Measurements from ENCODE around the gene SPDYE4.

SPDYE4 gene

DNA sequence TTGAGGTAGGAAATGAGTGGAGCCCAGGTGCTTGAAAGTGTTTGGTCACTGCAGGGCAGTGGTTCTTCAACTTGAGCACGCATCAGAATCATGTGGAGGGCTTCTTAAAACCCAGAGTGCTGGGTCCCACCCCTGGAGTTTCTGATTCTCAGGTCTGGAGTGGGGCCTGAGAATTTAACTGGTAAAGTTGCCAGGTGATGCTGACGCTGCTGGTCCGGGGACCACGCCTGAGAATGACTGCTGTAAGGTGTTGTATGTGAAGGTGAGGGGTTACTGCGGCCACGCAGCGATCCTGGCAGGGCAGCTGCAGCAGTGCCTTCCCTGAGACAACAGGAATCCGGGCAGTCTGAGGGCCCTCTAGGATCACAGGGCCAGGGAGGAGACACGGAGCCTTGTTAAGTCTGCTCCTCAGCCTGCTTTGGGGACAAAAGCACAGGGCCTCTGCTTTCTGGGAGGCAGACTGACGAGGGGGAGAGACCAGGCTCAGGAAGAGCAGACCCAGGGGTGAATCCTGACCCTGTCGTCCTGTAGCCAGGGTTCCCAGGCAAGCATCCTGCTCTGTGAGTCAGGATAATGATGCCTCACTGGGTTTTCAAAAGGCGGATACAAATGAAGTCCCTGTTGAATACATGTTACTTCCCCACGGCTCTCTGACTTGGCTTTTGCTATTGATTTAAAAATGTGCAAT, 30.0 kb downstream of the SPDYE4 start:
- TF ChIP-seq, protein P1, sequence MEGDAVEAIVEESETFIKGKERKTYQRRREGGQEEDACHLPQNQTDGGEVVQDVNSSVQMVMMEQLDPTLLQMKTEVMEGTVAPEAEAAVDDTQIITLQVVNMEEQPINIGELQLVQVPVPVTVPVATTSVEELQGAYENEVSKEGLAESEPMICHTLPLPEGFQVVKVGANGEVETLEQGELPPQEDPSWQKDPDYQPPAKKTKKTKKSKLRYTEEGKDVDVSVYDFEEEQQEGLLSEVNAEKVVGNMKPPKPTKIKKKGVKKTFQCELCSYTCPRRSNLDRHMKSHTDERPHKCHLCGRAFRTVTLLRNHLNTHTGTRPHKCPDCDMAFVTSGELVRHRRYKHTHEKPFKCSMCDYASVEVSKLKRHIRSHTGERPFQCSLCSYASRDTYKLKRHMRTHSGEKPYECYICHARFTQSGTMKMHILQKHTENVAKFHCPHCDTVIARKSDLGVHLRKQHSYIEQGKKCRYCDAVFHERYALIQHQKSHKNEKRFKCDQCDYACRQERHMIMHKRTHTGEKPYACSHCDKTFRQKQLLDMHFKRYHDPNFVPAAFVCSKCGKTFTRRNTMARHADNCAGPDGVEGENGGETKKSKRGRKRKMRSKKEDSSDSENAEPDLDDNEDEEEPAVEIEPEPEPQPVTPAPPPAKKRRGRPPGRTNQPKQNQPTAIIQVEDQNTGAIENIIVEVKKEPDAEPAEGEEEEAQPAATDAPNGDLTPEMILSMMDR (IDR thresholded peaks at IDR 0.05; ENCODE audit: low read length), result no peak
- TF ChIP-seq EZH2 (IDR thresholded peaks at IDR 0.05; ENCODE audit: borderline replicate concordance, low read length), result no peak
- H3K4me2 ChIP-seq (ENCODE audit: low read length), result no peak overlapping the region
- H3F3A ChIP-seq (ENCODE audit: insufficient read depth, low read length), result no peaks in the 10 kb centered on the region
- H3K9me3 ChIP-seq (ENCODE audit: low read length), result no peaks in the 10 kb centered on the region
- H3K27me3 ChIP-seq (ENCODE audit: insufficient read depth, low read length), result no peaks in the 10 kb centered on the region
- H3K9me2 ChIP-seq (ENCODE audit: low read depth, low read length), result no peaks in the 10 kb centered on the region
- H3K9ac ChIP-seq (ENCODE audit: low read length), result no peak overlapping the region
- H3K4me1 ChIP-seq (ENCODE audit: insufficient read depth, low read length, severe bottlenecking), result no peaks in the 10 kb centered on the region
- H3K4me3 ChIP-seq (ENCODE audit: low read depth, low read length, poor library complexity, severe bottlenecking), result no peak overlapping the region
- H3K79me2 ChIP-seq (ENCODE audit: insufficient read depth, low read length), result no peaks in the 10 kb centered on the region
- H4K20me1 ChIP-seq (ENCODE audit: insufficient read depth, low read length), result no peaks in the 10 kb centered on the region
- no peak overlapping the region for H2AFZ ChIP-seq (ENCODE audit: low read length)
- no peak overlapping the region for H3K27ac ChIP-seq (ENCODE audit: low read depth, low read length, poor library complexity, severe bottlenecking)
- H3K36me3 ChIP-seq (ENCODE audit: insufficient read depth, low read length), result no peaks in the 10 kb centered on the region

DNA sequence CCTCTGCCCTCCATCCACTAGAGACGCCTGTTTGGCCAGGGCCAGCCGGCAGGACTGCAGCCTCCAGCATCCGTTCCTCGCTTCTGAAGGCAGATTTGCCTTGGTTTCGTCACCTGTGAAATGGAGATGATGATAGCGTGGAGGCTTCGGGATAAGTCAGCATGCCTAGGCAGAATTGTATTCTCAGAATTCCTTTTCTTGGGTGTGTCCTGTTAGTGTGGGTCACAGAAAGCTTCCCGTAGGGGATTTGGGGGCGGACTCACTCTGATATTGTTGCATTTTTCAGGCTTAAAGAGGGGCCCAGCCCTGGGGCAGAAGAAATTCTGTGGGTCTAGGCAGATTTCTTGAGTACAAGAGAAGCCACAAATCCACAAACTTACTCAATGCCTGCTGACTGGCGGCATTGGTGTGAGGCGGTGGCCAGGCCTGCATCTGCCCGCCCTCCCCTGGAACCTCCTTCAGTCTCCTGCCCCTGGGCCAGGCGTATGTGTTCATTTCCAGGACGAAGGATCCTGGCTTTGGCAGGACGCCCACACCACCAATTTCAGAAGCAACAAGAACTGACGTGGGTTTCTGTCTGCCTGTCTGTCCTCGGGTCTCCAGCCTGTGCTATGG, 31.3 kb downstream of the SPDYE4 start:
- no peaks in the 10 kb centered on the region for H3K79me2 ChIP-seq (ENCODE audit: insufficient read depth, low read length)
- H3K27ac ChIP-seq (ENCODE audit: low read depth, low read length, poor library complexity, severe bottlenecking), result no peak overlapping the region
- no peaks in the 10 kb centered on the region; the same call in 1 of the 2 replicates for H3K27me3 ChIP-seq (ENCODE audit: insufficient read depth, low read length)
- no peaks in the 10 kb centered on the region for H3F3A ChIP-seq (ENCODE audit: insufficient read depth, low read length)
- H2AFZ ChIP-seq (ENCODE audit: low read length), result no peak overlapping the region
- TF ChIP-seq EZH2 (IDR thresholded peaks at IDR 0.05; ENCODE audit: borderline replicate concordance, low read length), result no peak
- TF ChIP-seq, protein P1 (IDR thresholded peaks at IDR 0.05; ENCODE audit: low read length), result no peak
- H3K9ac ChIP-seq (ENCODE audit: low read length), result no peak overlapping the region
- no peak overlapping the region for H3K4me2 ChIP-seq (ENCODE audit: low read length)
- H3K4me1 ChIP-seq (ENCODE audit: insufficient read depth, low read length, severe bottlenecking), result no peaks in the 10 kb centered on the region
- H3K4me3 ChIP-seq (ENCODE audit: low read depth, low read length, poor library complexity, severe bottlenecking), result no peak overlapping the region
- no peaks in the 10 kb centered on the region for H3K9me3 ChIP-seq (ENCODE audit: low read length)
- no peaks in the 10 kb centered on the region for H3K36me3 ChIP-seq (ENCODE audit: insufficient read depth, low read length)
- H4K20me1 ChIP-seq (ENCODE audit: insufficient read depth, low read length), result no peaks in the 10 kb centered on the region
- no peaks in the 10 kb centered on the region for H3K9me2 ChIP-seq (ENCODE audit: low read depth, low read length)

DNA sequence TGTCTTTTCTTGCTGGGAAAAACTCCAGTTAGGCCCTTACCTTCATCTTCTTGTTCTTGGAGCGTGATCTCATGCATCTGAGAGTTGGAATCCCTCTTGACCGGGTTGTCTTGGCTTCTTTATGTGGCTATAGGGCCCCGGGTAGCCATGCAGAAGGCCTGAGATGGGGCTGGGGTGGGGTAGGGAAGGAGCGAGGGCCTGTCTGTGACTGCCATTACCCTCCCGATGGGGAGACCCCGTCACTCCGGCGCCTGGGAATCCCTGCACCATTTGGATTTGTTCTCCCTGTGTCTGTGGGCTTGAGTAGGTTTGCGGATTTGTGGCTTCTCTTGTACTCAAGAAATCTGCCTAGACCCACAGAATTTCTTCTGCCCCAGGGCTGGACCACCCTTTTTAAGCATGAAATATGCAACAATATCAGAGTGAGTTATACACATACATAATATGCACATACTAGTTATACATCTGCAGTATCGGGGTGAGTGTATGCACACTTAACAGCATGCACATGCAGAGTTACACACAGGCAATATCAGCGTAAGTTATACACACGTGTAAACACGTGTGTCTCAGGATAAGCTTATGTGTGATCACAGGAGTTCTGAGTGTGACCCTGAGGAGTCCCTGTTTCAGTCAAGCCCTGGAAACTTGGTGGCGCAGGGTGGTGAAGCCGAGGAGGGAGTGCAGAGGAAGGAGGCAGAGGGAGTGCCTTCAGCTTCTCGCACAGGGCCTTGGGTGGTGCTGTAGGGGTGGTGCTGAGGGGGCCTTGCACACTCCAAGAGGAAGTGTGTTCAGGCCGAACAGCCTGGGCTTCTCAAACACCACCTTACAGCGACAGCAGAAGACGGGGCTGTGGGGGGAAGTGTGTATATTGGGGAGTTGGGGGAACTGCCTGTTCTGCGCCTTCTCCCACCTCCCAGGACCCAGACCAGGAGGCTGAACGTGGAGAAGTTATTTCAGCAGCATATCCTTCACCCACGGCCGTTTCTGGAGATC, 32.2 kb downstream of the SPDYE4 start:
- Histone ChIP-seq H3K27me3 (ENCODE audit: insufficient read depth, low read length) (no peaks in the 10 kb centered on the region; the same call in 1 of the 2 replicates), H3K9me3 (ENCODE audit: low read length) (no peaks in the 10 kb centered on the region), H3K27ac (ENCODE audit: low read depth, low read length, poor library complexity, severe bottlenecking) (no peak overlapping the region), H3K79me2 (ENCODE audit: insufficient read depth, low read length) (no peaks in the 10 kb centered on the region), H3K9me2 (ENCODE audit: low read depth, low read length) (no peaks in the 10 kb centered on the region), H3K36me3 (ENCODE audit: insufficient read depth, low read length) (no peaks in the 10 kb centered on the region), H3F3A (ENCODE audit: insufficient read depth, low read length) (no peaks in the 10 kb centered on the region), H2AFZ (ENCODE audit: low read length) (no peak overlapping the region), H3K4me3 (ENCODE audit: low read depth, low read length, poor library complexity, severe bottlenecking) (no peak overlapping the region), H3K4me1 (ENCODE audit: insufficient read depth, low read length, severe bottlenecking) (no peaks in the 10 kb centered on the region), H4K20me1 (ENCODE audit: insufficient read depth, low read length) (no peaks in the 10 kb centered on the region), H3K9ac (ENCODE audit: low read length) (no peak overlapping the region), H3K4me2 (ENCODE audit: low read length) (no peak overlapping the region)
- TF ChIP-seq, protein P1 (IDR thresholded peaks at IDR 0.05; ENCODE audit: low read length), result no peak
- TF ChIP-seq EZH2 (IDR thresholded peaks at IDR 0.05; ENCODE audit: borderline replicate concordance, low read length), result no peak

All from OCI-LY1 (cell line).